ENCODE data around the gene EEF1A1. TPM values are rescaled to one million over a fixed set of nuclear protein-coding genes. Genes with fewer than 3 reads are reported as not detected.

Gene EEF1A1
- total RNA-seq (2021; fragmentation: NEBNext Ultra II Directional; extraction: Animal tissue kit (Norgen Biotek cat#: 25700)) (13,468 and 13,823 TPM in 2 replicates), polyA plus RNA-seq (2011; rRNA removed) (10,552 and 13,927 TPM in 2 replicates), polyA minus RNA-seq (2011; rRNA and poly(A)+ RNA removed) (13,556 and 16,300 TPM in 2 replicates)
- polyA plus RNA-seq (2011; cell fraction: cytosol; rRNA removed), result 16,498 TPM
- polyA plus RNA-seq (2011; cell fraction: nucleus; rRNA removed), result 10,268 TPM
- 14,752 to 19,552 TPM (median 16,169 TPM) in 4 replicates for polyA plus RNA-seq (2012, experiment 1 of 2)
- 2,073 TPM for polyA plus RNA-seq (2012, experiment 2 of 2)
- polyA plus RNA-seq (2013, experiment 1 of 2), result 13,042 TPM
- polyA plus RNA-seq (2013, experiment 2 of 2), result 13,003 TPM
- polyA minus RNA-seq (2011; cell fraction: cytosol; rRNA and poly(A)+ RNA removed), result 5,618 TPM
- polyA minus RNA-seq (2011; cell fraction: nucleus; rRNA and poly(A)+ RNA removed), result 6,584 TPM
- long read RNA-seq, experiment 1, full-length matches to known transcripts, result 10,201 of 15,175 reads
- long read RNA-seq, experiment 1, partial matches to known transcripts, result 3,894 of 15,175 reads
- long read RNA-seq, experiment 1, other reads (novel, unspliced or antisense), result 1,080 of 15,175 reads
- long read RNA-seq, experiment 2, full-length matches to known transcripts, result 12,280 of 13,762 reads
- long read RNA-seq, experiment 2, partial matches to known transcripts, result 1,278 of 13,762 reads
- long read RNA-seq, experiment 2, other reads (novel, unspliced or antisense), result 204 of 13,762 reads

DNA sequence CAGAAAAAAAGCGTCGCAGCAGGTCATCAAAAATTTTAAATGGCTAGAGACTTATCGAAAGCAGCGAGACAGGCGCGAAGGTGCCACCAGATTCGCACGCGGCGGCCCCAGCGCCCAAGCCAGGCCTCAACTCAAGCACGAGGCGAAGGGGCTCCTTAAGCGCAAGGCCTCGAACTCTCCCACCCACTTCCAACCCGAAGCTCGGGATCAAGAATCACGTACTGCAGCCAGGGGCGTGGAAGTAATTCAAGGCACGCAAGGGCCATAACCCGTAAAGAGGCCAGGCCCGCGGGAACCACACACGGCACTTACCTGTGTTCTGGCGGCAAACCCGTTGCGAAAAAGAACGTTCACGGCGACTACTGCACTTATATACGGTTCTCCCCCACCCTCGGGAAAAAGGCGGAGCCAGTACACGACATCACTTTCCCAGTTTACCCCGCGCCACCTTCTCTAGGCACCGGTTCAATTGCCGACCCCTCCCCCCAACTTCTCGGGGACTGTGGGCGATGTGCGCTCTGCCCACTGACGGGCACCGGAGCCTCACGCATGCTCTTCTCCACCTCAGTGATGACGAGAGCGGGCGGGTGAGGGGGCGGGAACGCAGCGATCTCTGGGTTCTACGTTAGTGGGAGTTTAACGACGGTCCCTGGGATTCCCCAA, at the start of gene EEF1A1:
Gene EEF1A1 (minus strand): TSS at position 345 of the 663 bp plus-strand sequence. CDS start 1,006 bp downstream, outside the sequence.
- peaks cover 2% of the 10 kb centered on the region; the same call in 1 of the 2 replicates for H3K23me2 ChIP-seq (ENCODE audit: low read depth, low read length)
- H3K9ac ChIP-seq (replicated peaks in 1 of 4; ENCODE audit: extremely low read depth in 1 of 4, low read depth in 3 of 4, low read length in 3 of 4), result peak within 1 kb of the TSS; percentile 96 to 100 (median 100)
- peaks cover 0 to 41% of the 10 kb centered on the region in 2 experiments; a peak in 3 of 4 replicates for H3K79me2 ChIP-seq (ENCODE audit: control insufficient read depth in 1 of 2, insufficient read depth in 2 of 2, low read length in 2 of 2)
- FAIRE-seq (no peak), DNase-seq (ENCODE audit: low read depth in 1 of 2, low spot score in 2 of 2) (peak; percentile 97 to 99)
- no peak within 1 kb of the TSS for H2AFZ ChIP-seq (ENCODE audit: low read length)
- peak within 1 kb of the TSS; percentile 86 for H4K91ac ChIP-seq (replicated peaks; ENCODE audit: insufficient read length, low read length)
- peaks cover 32 to 48% (median 42%) of the 10 kb centered on the region in 4 experiments for H3K36me3 ChIP-seq (ENCODE audit: control insufficient read depth in 2 of 4, insufficient read depth in 4 of 4, low read length in 3 of 4)
- H3K27me3 ChIP-seq (replicated peaks in 1 of 4; ENCODE audit: control insufficient read depth in 3 of 4, extremely low read depth in 1 of 4, insufficient read depth in 3 of 4, low read length in 3 of 4), result no peaks in the 10 kb centered on the region
- no peaks in the 10 kb centered on the region for H3K9me3 ChIP-seq (ENCODE audit: insufficient read depth in 2 of 2, low read depth in 1 of 2, low read length in 1 of 2)
- ChIA-PET POLR2A (ENCODE audit: partially characterized antibody) (interaction anchor here (0.6 to 27.5 kb wide), 39 partner anchors 9 to 247 kb away, joined by 3 to 1482 read pairs (median 8); partner anchors contain the start of genes CGAS, DDX43, MTO1 and SLC17A5), CTCF (ENCODE audit: partially characterized antibody) (interaction anchor here (0.9 to 3.0 kb wide), 11 partner anchors 20 to 132 kb away, joined by 3 to 12 read pairs (median 6); no protein-coding TSS in a partner anchor)
- peak within 1 kb of the TSS; percentile 25 for H3K14ac ChIP-seq (ENCODE audit: insufficient read length)
- H3K4me1 ChIP-seq (replicated peaks in 1 of 4; ENCODE audit: control insufficient read depth in 3 of 4, insufficient read depth in 4 of 4, low read length in 3 of 4), result peaks cover 0 to 8% (median 4%) of the 10 kb centered on the region in 4 experiments; a peak in 3 of 7 replicates
- peaks cover 4 to 6% of the 10 kb centered on the region in 2 experiments for H4K20me1 ChIP-seq (replicated peaks in 1 of 2; ENCODE audit: control insufficient read depth in 1 of 2, insufficient read depth in 2 of 2, low read length in 2 of 2)
- H3K79me1 ChIP-seq (ENCODE audit: low read depth, low read length), result no peaks in the 10 kb centered on the region
- peak within 1 kb of the TSS; percentile 100 for H3K18ac ChIP-seq (ENCODE audit: extremely low read depth, low read length)
- no peak within 1 kb of the TSS; the same call in 1 of the 2 replicates for H2AK5ac ChIP-seq (ENCODE audit: low read depth, low read length)
- peak within 1 kb of the TSS; percentile 95 for H4K5ac ChIP-seq (ENCODE audit: insufficient read length, low read depth, low read length)
- H2BK20ac ChIP-seq (ENCODE audit: low read length), result no peak within 1 kb of the TSS
- peak within 1 kb of the TSS; percentile 99 for H2BK5ac ChIP-seq (ENCODE audit: low read depth, low read length)
- peak within 1 kb of the TSS; percentile 82 for H3K4ac ChIP-seq (replicated peaks; ENCODE audit: insufficient read length, low read depth, low read length)
- peak within 1 kb of the TSS; percentile 98 for H3K27ac ChIP-seq (ENCODE audit: low read depth, low read length)
- H2BK12ac ChIP-seq (ENCODE audit: low read depth, low read length), result peak within 1 kb of the TSS; percentile 82; the same call in 1 of the 2 replicates
- H4K8ac ChIP-seq (ENCODE audit: extremely low read depth, insufficient read depth, low read length), result peak within 1 kb of the TSS; percentile 98; the same call in 1 of the 2 replicates
- peak within 1 kb of the TSS; percentile 82 for H3K4me2 ChIP-seq (ENCODE audit: insufficient read depth in 1 of 2, low read depth in 2 of 2, low read length in 2 of 2)
- H3K56ac ChIP-seq (replicated peaks; ENCODE audit: insufficient read length, low read depth, low read length), result peak within 1 kb of the TSS; percentile 80
- H3K23ac ChIP-seq (ENCODE audit: insufficient read length), result no peak within 1 kb of the TSS
- 1% methylated on average over 41 of the region's 53 CpGs; no CpG with 5 or more reads in 1 of the 2 experiments for WGBS, 2 experiments (ENCODE audit: extremely low coverage in 1 of 2, insufficient coverage in 1 of 2, insufficient read length in 1 of 2, insufficient replicate concordance in 2 of 2, low coverage in 1 of 2, low lambda C conversion rate in 2 of 2, missing lambda C conversion rate in 1 of 2)
- no peak within 1 kb of the TSS; the same call in 1 of the 2 replicates for H2BK15ac ChIP-seq (ENCODE audit: low read length)
- peak within 1 kb of the TSS; percentile 87 to 100 (median 97) for H3K4me3 ChIP-seq (ENCODE audit: extremely low read depth in 1 of 4, insufficient read depth in 2 of 4, low read depth in 3 of 4, low read length in 4 of 4)
- H2BK120ac ChIP-seq (replicated peaks; ENCODE audit: low read depth, low read length), result peak within 1 kb of the TSS; percentile 88
- TF ChIP-seq HDAC2 (IDR thresholded peaks at IDR 0.05; ENCODE audit: borderline replicate concordance in 1 of 2, low read depth in 2 of 2, low read length in 2 of 2) (peak; percentile 77 to 98; a peak in 1 of 4 replicates), SIX5 (IDR thresholded peaks at IDR 0.05; ENCODE audit: low read depth, low read length) (no peak), SRF (IDR thresholded peaks at IDR 0.05; ENCODE audit: low read depth, low read length) (no peak), MAFK (IDR thresholded peaks at IDR 0.05; ENCODE audit: low read depth, low read length) (peak; percentile 15; the same call in 1 of the 2 replicates)
- TF ChIP-seq, protein P1, sequence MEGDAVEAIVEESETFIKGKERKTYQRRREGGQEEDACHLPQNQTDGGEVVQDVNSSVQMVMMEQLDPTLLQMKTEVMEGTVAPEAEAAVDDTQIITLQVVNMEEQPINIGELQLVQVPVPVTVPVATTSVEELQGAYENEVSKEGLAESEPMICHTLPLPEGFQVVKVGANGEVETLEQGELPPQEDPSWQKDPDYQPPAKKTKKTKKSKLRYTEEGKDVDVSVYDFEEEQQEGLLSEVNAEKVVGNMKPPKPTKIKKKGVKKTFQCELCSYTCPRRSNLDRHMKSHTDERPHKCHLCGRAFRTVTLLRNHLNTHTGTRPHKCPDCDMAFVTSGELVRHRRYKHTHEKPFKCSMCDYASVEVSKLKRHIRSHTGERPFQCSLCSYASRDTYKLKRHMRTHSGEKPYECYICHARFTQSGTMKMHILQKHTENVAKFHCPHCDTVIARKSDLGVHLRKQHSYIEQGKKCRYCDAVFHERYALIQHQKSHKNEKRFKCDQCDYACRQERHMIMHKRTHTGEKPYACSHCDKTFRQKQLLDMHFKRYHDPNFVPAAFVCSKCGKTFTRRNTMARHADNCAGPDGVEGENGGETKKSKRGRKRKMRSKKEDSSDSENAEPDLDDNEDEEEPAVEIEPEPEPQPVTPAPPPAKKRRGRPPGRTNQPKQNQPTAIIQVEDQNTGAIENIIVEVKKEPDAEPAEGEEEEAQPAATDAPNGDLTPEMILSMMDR (IDR thresholded peaks at IDR 0.05; ENCODE audit: control extremely low read depth in 1 of 3, insufficient read depth in 1 of 3, low read depth in 1 of 3, low read length in 3 of 3), result no peak
